ENCODE data around the gene TRIO. TPM values are rescaled to one million over a fixed set of nuclear protein-coding genes. Genes with fewer than 3 reads are reported as not detected.

The TRIO gene
- total RNA-seq, 2 experiments from 2014 or later: 3.5 to 6.6 TPM

GRCh38 chr5:14445576-14446290 lies 302.6 kb downstream of the TRIO start:
- peaks cover 4% of the 10 kb centered on the region for H3K27me3 Mint-ChIP-seq (ENCODE audit: low read depth)
- CTCF ChIA-PET: interaction anchor here (1.1 kb wide), 1 partner anchor 203 kb away, joined by 5 read pairs; no protein-coding TSS in a partner anchor
- H3K9me3 Mint-ChIP-seq (ENCODE audit: insufficient read depth): no peaks in the 10 kb centered on the region
- H3K4me3 Mint-ChIP-seq: no peak overlapping the region
- POLR2A ChIA-PET: interaction anchor here (0.7 kb wide), 1 partner anchor 144 kb away, joined by 3 read pairs; no protein-coding TSS in a partner anchor
- DNase-seq (no peak), ATAC-seq (no peak)
- no peaks in the 10 kb centered on the region for H3K4me1 Mint-ChIP-seq (ENCODE audit: low read depth)
- no peak overlapping the region for H3K27ac Mint-ChIP-seq
- no peaks in the 10 kb centered on the region for H3K36me3 Mint-ChIP-seq (ENCODE audit: low read depth)

GRCh38 chr5:14447958-14448911 lies 305.1 kb downstream of the TRIO start:
- ChIA-PET CTCF (no interaction called here), POLR2A (no interaction called here)
- H3K9me3 Mint-ChIP-seq (ENCODE audit: insufficient read depth): no peaks in the 10 kb centered on the region

GRCh38 chr5:14449052-14449661 lies 306.0 kb downstream of the TRIO start:
- H3K27ac Mint-ChIP-seq: no peak overlapping the region
- no peaks in the 10 kb centered on the region for H3K4me1 Mint-ChIP-seq (ENCODE audit: low read depth)
- ATAC-seq: no peak
- no peak for DNase-seq
- H3K36me3 Mint-ChIP-seq (ENCODE audit: low read depth): no peaks in the 10 kb centered on the region
- POLR2A ChIA-PET: no interaction called here
- H3K9me3 Mint-ChIP-seq (ENCODE audit: insufficient read depth): no peaks in the 10 kb centered on the region
- peaks cover 1% of the 10 kb centered on the region for H3K27me3 Mint-ChIP-seq (ENCODE audit: low read depth)
- CTCF ChIA-PET: no interaction called here
- no peak overlapping the region for H3K4me3 Mint-ChIP-seq

More at GRCh38 chr5:14447958-14448911, 305.1 kb downstream of the TRIO start:
- peaks cover 1% of the 10 kb centered on the region for H3K27me3 Mint-ChIP-seq (ENCODE audit: low read depth)
- ATAC-seq: no peak
- H3K27ac Mint-ChIP-seq: no peak overlapping the region
- no peaks in the 10 kb centered on the region for H3K4me1 Mint-ChIP-seq (ENCODE audit: low read depth)
- H3K4me3 Mint-ChIP-seq: no peak overlapping the region
- no peak for DNase-seq
- H3K36me3 Mint-ChIP-seq (ENCODE audit: low read depth): no peaks in the 10 kb centered on the region

GRCh38 chr5:14450018-14450524 lies 306.9 kb downstream of the TRIO start:
- ChIA-PET POLR2A (no interaction called here), CTCF (no interaction called here)
- H3K36me3 Mint-ChIP-seq (ENCODE audit: low read depth): no peaks in the 10 kb centered on the region
- DNase-seq (no peak), ATAC-seq (no peak)
- H3K4me3 Mint-ChIP-seq: no peak overlapping the region
- no peak overlapping the region for H3K27ac Mint-ChIP-seq
- no peaks in the 10 kb centered on the region for H3K4me1 Mint-ChIP-seq (ENCODE audit: low read depth)
- H3K27me3 Mint-ChIP-seq (ENCODE audit: low read depth): peaks cover 1% of the 10 kb centered on the region
- H3K9me3 Mint-ChIP-seq (ENCODE audit: insufficient read depth): no peaks in the 10 kb centered on the region

- peaks cover 1% of the 10 kb centered on the region for H3K27me3 Mint-ChIP-seq (ENCODE audit: low read depth)
- no peak overlapping the region for H3K27ac Mint-ChIP-seq
- ChIA-PET POLR2A (no interaction called here), CTCF (no interaction called here)
- H3K9me3 Mint-ChIP-seq (ENCODE audit: insufficient read depth): no peaks in the 10 kb centered on the region
- ATAC-seq (no peak), DNase-seq (no peak)
- H3K4me1 Mint-ChIP-seq (ENCODE audit: low read depth): no peaks in the 10 kb centered on the region
- H3K4me3 Mint-ChIP-seq: no peak overlapping the region
- H3K36me3 Mint-ChIP-seq (ENCODE audit: low read depth): no peaks in the 10 kb centered on the region
Observed at GRCh38 chr5:14450742-14451141, 307.6 kb downstream of the TRIO start.

- no peaks in the 10 kb centered on the region for H3K4me1 Mint-ChIP-seq (ENCODE audit: low read depth)
- no peak for ATAC-seq
- H3K27me3 Mint-ChIP-seq (ENCODE audit: low read depth): peaks cover 1% of the 10 kb centered on the region
- H3K36me3 Mint-ChIP-seq (ENCODE audit: low read depth): no peaks in the 10 kb centered on the region
- CTCF ChIA-PET: no interaction called here
- no peak for DNase-seq
- H3K4me3 Mint-ChIP-seq: no peak overlapping the region
- POLR2A ChIA-PET: no interaction called here
- no peak overlapping the region for H3K27ac Mint-ChIP-seq
- H3K9me3 Mint-ChIP-seq (ENCODE audit: insufficient read depth): no peaks in the 10 kb centered on the region
Observed at GRCh38 chr5:14451871-14452270, 308.7 kb downstream of the TRIO start.

- no peaks in the 10 kb centered on the region for H3K36me3 Mint-ChIP-seq (ENCODE audit: low read depth)
- DNase-seq (no peak), ATAC-seq (no peak)
- ChIA-PET POLR2A (no interaction called here), CTCF (no interaction called here)
- H3K27ac Mint-ChIP-seq: no peak overlapping the region
- no peaks in the 10 kb centered on the region for H3K9me3 Mint-ChIP-seq (ENCODE audit: insufficient read depth)
- peaks cover 1% of the 10 kb centered on the region for H3K27me3 Mint-ChIP-seq (ENCODE audit: low read depth)
- H3K4me3 Mint-ChIP-seq: no peak overlapping the region
- no peaks in the 10 kb centered on the region for H3K4me1 Mint-ChIP-seq (ENCODE audit: low read depth)
Observed at GRCh38 chr5:14452685-14453454, 309.7 kb downstream of the TRIO start.

- H3K4me3 Mint-ChIP-seq: no peak overlapping the region
- H3K27ac Mint-ChIP-seq: no peak overlapping the region
- H3K27me3 Mint-ChIP-seq (ENCODE audit: low read depth): peaks cover 1% of the 10 kb centered on the region
- H3K4me1 Mint-ChIP-seq (ENCODE audit: low read depth): no peaks in the 10 kb centered on the region
- DNase-seq: no peak
- no peak for ATAC-seq
- no peaks in the 10 kb centered on the region for H3K9me3 Mint-ChIP-seq (ENCODE audit: insufficient read depth)
- no peaks in the 10 kb centered on the region for H3K36me3 Mint-ChIP-seq (ENCODE audit: low read depth)
- POLR2A ChIA-PET: no interaction called here
- CTCF ChIA-PET: no interaction called here
Observed at GRCh38 chr5:14453481-14453880, 310.3 kb downstream of the TRIO start.

GRCh38 chr5:14455814-14456321 lies 312.7 kb downstream of the TRIO start:
- DNase-seq (no peak), ATAC-seq (no peak)
- Mint-ChIP-seq H3K4me1 (ENCODE audit: low read depth) (no peaks in the 10 kb centered on the region), H3K36me3 (ENCODE audit: low read depth) (no peaks in the 10 kb centered on the region), H3K4me3 (no peak overlapping the region), H3K9me3 (ENCODE audit: insufficient read depth) (no peaks in the 10 kb centered on the region), H3K27ac (no peak overlapping the region), H3K27me3 (ENCODE audit: low read depth) (peaks cover 1% of the 10 kb centered on the region)
- POLR2A ChIA-PET: no interaction called here
- CTCF ChIA-PET: no interaction called here

GRCh38 chr5:14457476-14457875 lies 314.3 kb downstream of the TRIO start:
- Mint-ChIP-seq H3K9me3 (ENCODE audit: insufficient read depth) (no peaks in the 10 kb centered on the region), H3K4me1 (ENCODE audit: low read depth) (no peaks in the 10 kb centered on the region), H3K27ac (no peak overlapping the region), H3K4me3 (no peak overlapping the region), H3K27me3 (ENCODE audit: low read depth) (no peaks in the 10 kb centered on the region), H3K36me3 (ENCODE audit: low read depth) (no peaks in the 10 kb centered on the region)
- CTCF ChIA-PET: interaction anchor here (0.7 kb wide), 1 partner anchor 58 kb away, joined by 3 read pairs; no protein-coding TSS in a partner anchor
- POLR2A ChIA-PET: no interaction called here
- DNase-seq (no peak), ATAC-seq (no peak)

- Mint-ChIP-seq H3K4me1 (ENCODE audit: low read depth) (no peaks in the 10 kb centered on the region), H3K27ac (no peak overlapping the region), H3K9me3 (ENCODE audit: insufficient read depth) (no peaks in the 10 kb centered on the region), H3K4me3 (no peak overlapping the region), H3K36me3 (ENCODE audit: low read depth) (no peaks in the 10 kb centered on the region), H3K27me3 (ENCODE audit: low read depth) (no peaks in the 10 kb centered on the region)
- no peak for DNase-seq
- ChIA-PET CTCF (no interaction called here), POLR2A (no interaction called here)
- ATAC-seq: no peak
Observed at GRCh38 chr5:14458414-14458813, 315.3 kb downstream of the TRIO start.
